ENCODE results near the gene ARNT2.

ARNT2 gene

GRCh38 chr15:80418892-80419537 lies 14.8 kb downstream of the ARNT2 start:
- DNase-seq (ENCODE audit: extremely low read depth, low read depth), result peak; percentile 29
- peak; percentile 80 for TF ChIP-seq CTCF (IDR thresholded peaks at IDR 0.05; ENCODE audit: low read depth, low read length, missing control alignments)
- no peak overlapping the region for H3K4me3 ChIP-seq (replicated peaks; ENCODE audit: low read depth, low read length)

GRCh38 chr15:80419546-80419945 lies 15.4 kb downstream of the ARNT2 start:
- H3K4me3 ChIP-seq (replicated peaks; ENCODE audit: low read depth, low read length), result no peak overlapping the region
- no peak for TF ChIP-seq CTCF (IDR thresholded peaks at IDR 0.05; ENCODE audit: low read depth, low read length, missing control alignments)
- DNase-seq (ENCODE audit: extremely low read depth, low read depth), result no peak

- TF ChIP-seq CTCF (IDR thresholded peaks at IDR 0.05; ENCODE audit: low read depth, low read length, missing control alignments), result no peak
- no peak for DNase-seq (ENCODE audit: extremely low read depth, low read depth)
- H3K4me3 ChIP-seq (replicated peaks; ENCODE audit: low read depth, low read length), result no peak overlapping the region
Measured at GRCh38 chr15:80420658-80421057, 16.5 kb downstream of the ARNT2 start.

- no peak for DNase-seq (ENCODE audit: extremely low read depth, low read depth)
- no peak overlapping the region for H3K4me3 ChIP-seq (replicated peaks; ENCODE audit: low read depth, low read length)
- no peak for TF ChIP-seq CTCF (IDR thresholded peaks at IDR 0.05; ENCODE audit: low read depth, low read length, missing control alignments)
Measured at GRCh38 chr15:80423215-80423614, 19.0 kb downstream of the ARNT2 start.

GRCh38 chr15:80424381-80424780 lies 20.2 kb downstream of the ARNT2 start:
- TF ChIP-seq CTCF (IDR thresholded peaks at IDR 0.05; ENCODE audit: low read depth, low read length, missing control alignments), result no peak
- DNase-seq (ENCODE audit: extremely low read depth, low read depth), result no peak
- H3K4me3 ChIP-seq (replicated peaks; ENCODE audit: low read depth, low read length), result no peak overlapping the region

- no peak for DNase-seq (ENCODE audit: extremely low read depth, low read depth)
- no peak for TF ChIP-seq CTCF (IDR thresholded peaks at IDR 0.05; ENCODE audit: low read depth, low read length, missing control alignments)
- no peak overlapping the region for H3K4me3 ChIP-seq (replicated peaks; ENCODE audit: low read depth, low read length)
Measured at GRCh38 chr15:80426316-80426715, 22.1 kb downstream of the ARNT2 start.

GRCh38 chr15:80429964-80430363 lies 25.8 kb downstream of the ARNT2 start:
- H3K4me3 ChIP-seq (replicated peaks; ENCODE audit: low read depth, low read length), result no peak overlapping the region
- no peak for DNase-seq (ENCODE audit: extremely low read depth, low read depth)
- TF ChIP-seq CTCF (IDR thresholded peaks at IDR 0.05; ENCODE audit: low read depth, low read length, missing control alignments), result no peak

Measured in HFF-Myc (cell line).